MM.1S (cell line): ENCODE data around the gene RNASE11.
A peak's percentile ranks its signal among the peaks of the same experiment; 100 is the strongest.
"Not testable (repeated sequence)": the region's sequence is repeated elsewhere in the genome, so short reads cannot be mapped to it uniquely, and the experiment has no call there.

Source experiments
- DNase-seq: peaks from one replicate; pipeline ENCODE4 v3.0.0-alpha.2; 2015
- H2AFZ ChIP-seq: fragments of 300-600 bp; sonication (generic); 2 replicates; pipeline ENCODE4 v1.6.0; 2016; ENCODE audit warnings: antibody characterized with exemption, low read length
- H3F3A ChIP-seq: fragments of 300-600 bp; sonication (generic); 2 replicates; pipeline ENCODE4 v1.6.1; 2016; ENCODE audit warnings: mild to moderate bottlenecking, antibody characterized with exemption, low read length, moderate library complexity, mixed read lengths; ENCODE audit not compliant: insufficient read depth
- H3K27ac ChIP-seq: fragments of 300-600 bp; sonication (generic); 2 replicates; pipeline ENCODE4 v1.5.1; 2016; ENCODE audit warnings: mild to moderate bottlenecking, low read length
- H3K27me3 ChIP-seq: fragments of 300-600 bp; sonication (generic); replicated peaks from 2 replicates; pipeline ENCODE4 v1.6.0; 2016; ENCODE audit warnings: low read length; ENCODE audit not compliant: insufficient read depth
- H3K36me3 ChIP-seq: fragments of 300-600 bp; sonication (generic); replicated peaks from 2 replicates; pipeline ENCODE4 v1.6.1; 2016; ENCODE audit warnings: mild to moderate bottlenecking, low read length, mixed read lengths; ENCODE audit not compliant: insufficient read depth
- H3K4me1 ChIP-seq: fragments of 300-600 bp; sonication (generic); 2 replicates; pipeline ENCODE4 v1.6.1; 2016; ENCODE audit warnings: low read length, mixed read lengths
- H3K4me2 ChIP-seq: fragments of 300-600 bp; sonication (generic); 2 replicates; pipeline ENCODE4 v1.6.0; 2016; ENCODE audit warnings: low read depth, low read length
- H3K4me3 ChIP-seq: fragments of 300-600 bp; sonication (generic); 2 replicates; pipeline ENCODE4 v1.5.1; 2016; ENCODE audit warnings: low read length, mixed read lengths
- H3K79me2 ChIP-seq: fragments of 300-600 bp; sonication (generic); 2 replicates; pipeline ENCODE4 v1.6.1; 2016; ENCODE audit warnings: mixed run types, low read length, mixed read lengths
- H3K9ac ChIP-seq: fragments of 300-600 bp; sonication (generic); 2 replicates; pipeline ENCODE4 v1.6.1; 2016; ENCODE audit warnings: low read length, mixed read lengths
- H3K9me2 ChIP-seq: fragments of 300-600 bp; sonication (generic); replicated peaks from 2 replicates; pipeline ENCODE4 v1.6.1; 2016; ENCODE audit warnings: mild to moderate bottlenecking, low read length, mixed read lengths; ENCODE audit not compliant: insufficient read depth
- H3K9me3 ChIP-seq: fragments of 300-600 bp; sonication (generic); replicated peaks from 2 replicates; pipeline ENCODE4 v1.6.1; 2016; ENCODE audit warnings: mild to moderate bottlenecking, low read length, mixed read lengths; ENCODE audit not compliant: insufficient read depth
- H4K20me1 ChIP-seq: fragments of 300-600 bp; sonication (generic); 2 replicates; pipeline ENCODE4 v1.6.1; 2016; ENCODE audit warnings: mild to moderate bottlenecking, low read length, moderate library complexity, mixed read lengths; ENCODE audit not compliant: insufficient read depth
- CTCF ChIP-seq: fragments of 300-600 bp; sonication (generic); IDR thresholded peaks from 2 replicates; pipeline ENCODE4 v1.5.1; 2016; ENCODE audit warnings: antibody characterized with exemption, low read length, mixed read lengths
- EZH2 ChIP-seq: fragments of 300-600 bp; sonication (generic); optimal IDR thresholded peaks from 2 replicates; pipeline ENCODE3; 2017; ENCODE audit warnings: low read depth, mild to moderate bottlenecking, antibody characterized with exemption, low read length, mixed read lengths
- EZH2phosphoT487 ChIP-seq: fragments of 300-600 bp; sonication (generic); IDR thresholded peaks from 2 replicates; pipeline ENCODE4 v1.6.1; 2018; ENCODE audit warnings: antibody characterized with exemption, low read length

RNASE11 gene

DNA sequence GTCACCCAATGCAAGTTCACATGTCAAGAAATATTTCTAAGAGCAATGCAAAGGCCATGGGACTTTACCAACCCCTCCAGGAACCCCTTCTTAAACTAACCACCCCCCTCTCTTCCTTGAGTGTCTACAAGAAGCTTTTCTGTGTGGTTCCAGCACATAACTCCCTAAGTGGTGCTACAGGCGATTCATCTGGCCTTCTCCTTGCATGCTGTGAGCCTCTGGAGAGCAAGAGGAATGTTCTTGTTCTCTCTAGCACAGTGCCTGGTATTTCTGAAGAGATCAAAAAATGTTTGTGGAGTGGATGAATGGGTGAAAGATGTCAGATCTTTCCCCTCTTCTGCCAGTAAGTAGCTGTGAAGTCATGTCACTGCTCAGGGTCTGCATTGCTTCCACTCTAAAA, 9.3 kb upstream of the RNASE11 start:
- no peaks in the 10 kb centered on the region for H3K4me1 ChIP-seq
- no peak overlapping the region for H3K4me3 ChIP-seq
- H3K79me2 ChIP-seq = no peaks in the 10 kb centered on the region
- H3K4me2 ChIP-seq = no peak overlapping the region
- no peak overlapping the region for H3K27ac ChIP-seq
- no peaks in the 10 kb centered on the region for H3K36me3 ChIP-seq
- H3K9me2 ChIP-seq = no peaks in the 10 kb centered on the region
- no peaks in the 10 kb centered on the region for H3K9me3 ChIP-seq
- no peak overlapping the region for H3K9ac ChIP-seq
- DNase-seq = no peak
- no peak for TF ChIP-seq CTCF
- TF ChIP-seq EZH2 = no peak
- no peak for TF ChIP-seq EZH2phosphoT487
- H3F3A ChIP-seq = no peaks in the 10 kb centered on the region
- no peak overlapping the region for H2AFZ ChIP-seq
- no peaks in the 10 kb centered on the region for H4K20me1 ChIP-seq
- no peaks in the 10 kb centered on the region for H3K27me3 ChIP-seq

DNA sequence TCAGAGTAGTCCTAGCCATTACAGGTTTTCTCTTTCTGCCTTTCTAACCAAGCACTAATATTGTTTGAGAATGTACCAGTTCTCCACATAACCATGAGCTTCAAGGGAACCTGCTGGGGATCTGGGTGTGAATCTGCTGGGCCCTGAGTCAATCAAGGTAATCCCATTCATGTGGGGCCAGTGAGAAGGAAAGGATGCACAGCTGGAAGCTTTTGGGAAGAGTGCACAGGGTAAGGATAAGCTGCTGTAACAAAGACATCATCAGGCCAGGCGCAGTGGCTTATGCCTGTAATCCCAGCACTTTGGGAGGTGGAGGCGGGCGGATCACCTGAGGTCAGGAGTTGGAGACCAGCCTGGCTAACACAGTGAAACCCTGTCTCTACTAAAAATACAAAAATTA, 7.9 kb upstream of the RNASE11 start:
- not testable (repeated sequence) for H3K27ac ChIP-seq, H3K4me2 ChIP-seq, DNase-seq, H3K9ac ChIP-seq, H3K4me3 ChIP-seq, H3K27me3 ChIP-seq, H3F3A ChIP-seq, H3K79me2 ChIP-seq, H3K4me1 ChIP-seq, H4K20me1 ChIP-seq, H2AFZ ChIP-seq, H3K9me3 ChIP-seq, H3K36me3 ChIP-seq, H3K9me2 ChIP-seq

GRCh38 chr14:20592574-20592973, 4.8 kb upstream of the RNASE11 start:
- no peaks in the 10 kb centered on the region for H4K20me1 ChIP-seq
- DNase-seq = no peak
- no peaks in the 10 kb centered on the region for H3K36me3 ChIP-seq
- peak overlapping the region; percentile 69 for H3K4me2 ChIP-seq
- H3K9me3 ChIP-seq = no peaks in the 10 kb centered on the region
- H2AFZ ChIP-seq = peak overlapping the region; percentile 72; the same call in 1 of the 2 replicates
- H3K27me3 ChIP-seq = no peaks in the 10 kb centered on the region
- no peak overlapping the region for H3K27ac ChIP-seq
- TF ChIP-seq EZH2 (no peak), CTCF (no peak), EZH2phosphoT487 (no peak)
- no peaks in the 10 kb centered on the region for H3K4me1 ChIP-seq
- H3K9ac ChIP-seq = peak overlapping the region; percentile 42; the same call in 1 of the 2 replicates
- H3K9me2 ChIP-seq = no peaks in the 10 kb centered on the region
- peak overlapping the region; percentile 59 for H3K4me3 ChIP-seq
- no peaks in the 10 kb centered on the region for H3F3A ChIP-seq
- no peaks in the 10 kb centered on the region for H3K79me2 ChIP-seq

GRCh38 chr14:20591235-20591634, 3.4 kb upstream of the RNASE11 start, which contains the start of gene RNASE12:
RNASE12 (minus strand) TSS chr14:20591376; CDS start chr14:20590723, 653 bp downstream.
- no peaks in the 10 kb centered on the region for H3K79me2 ChIP-seq
- DNase-seq = no peak
- TF ChIP-seq EZH2phosphoT487 (no peak), EZH2 (no peak), CTCF (no peak)
- H3K4me3 ChIP-seq = peak within 1 kb of the TSS; percentile 59
- H3K9me2 ChIP-seq = no peaks in the 10 kb centered on the region
- no peaks in the 10 kb centered on the region for H3K36me3 ChIP-seq
- no peaks in the 10 kb centered on the region for H3K4me1 ChIP-seq
- H3K9ac ChIP-seq = peak within 1 kb of the TSS; percentile 42; the same call in 1 of the 2 replicates
- H3F3A ChIP-seq = no peaks in the 10 kb centered on the region
- H3K9me3 ChIP-seq = no peaks in the 10 kb centered on the region
- H2AFZ ChIP-seq = peak within 1 kb of the TSS; percentile 72
- H4K20me1 ChIP-seq = no peaks in the 10 kb centered on the region
- H3K27me3 ChIP-seq = no peaks in the 10 kb centered on the region
- peak within 1 kb of the TSS; percentile 69 for H3K4me2 ChIP-seq
- H3K27ac ChIP-seq = no peak within 1 kb of the TSS
